ENCODE data around the gene BZW2.
"Not testable (repeated sequence)": the region's sequence is repeated elsewhere in the genome, so short reads cannot be mapped to it uniquely, and the experiment has no call there.

Gene BZW2

GRCh38 chr7:16646472-16647072 is 591 bp downstream of the BZW2 start:
- no peak for DNase-seq

- peak in 1 of 5 experiments; percentile 32 for DNase-seq
Observed at GRCh38 chr7:16647435-16647960, 1.5 kb downstream of the BZW2 start.

- DNase-seq = no peak
Observed at GRCh38 chr7:16648551-16648950, 2.6 kb downstream of the BZW2 start.

- DNase-seq = no peak
Observed at GRCh38 chr7:16649196-16649595, 3.2 kb downstream of the BZW2 start.

- no peak for DNase-seq
Observed at GRCh38 chr7:16650266-16650665, 4.3 kb downstream of the BZW2 start.

GRCh38 chr7:16651396-16652239 is 5.6 kb downstream of the BZW2 start:
- DNase-seq = no peak

GRCh38 chr7:16652240-16652583 is 6.2 kb downstream of the BZW2 start:
- DNase-seq = no peak

GRCh38 chr7:16652888-16653287 is 6.9 kb downstream of the BZW2 start:
- DNase-seq = no peak

GRCh38 chr7:16655394-16655793 is 9.4 kb downstream of the BZW2 start:
- DNase-seq = no peak

GRCh38 chr7:16656141-16656540 is 10.2 kb downstream of the BZW2 start:
- no peak for DNase-seq

- no peak for DNase-seq
Observed at GRCh38 chr7:16657656-16658279, 11.8 kb downstream of the BZW2 start.

GRCh38 chr7:16659854-16660497 is 14.0 kb downstream of the BZW2 start:
- not testable (repeated sequence) for DNase-seq

- peak in 1 of 5 experiments; percentile 12 for DNase-seq
Observed at GRCh38 chr7:16660702-16661464, 14.9 kb downstream of the BZW2 start.

- DNase-seq = no peak
Observed at GRCh38 chr7:16661924-16662323, 15.9 kb downstream of the BZW2 start.

- no peak for DNase-seq
Observed at GRCh38 chr7:16667355-16667754, 21.4 kb downstream of the BZW2 start.

GRCh38 chr7:16668049-16668858 is 22.3 kb downstream of the BZW2 start:
- DNase-seq = peak in 1 of 5 experiments; percentile 48

- no peak for DNase-seq
Observed at GRCh38 chr7:16668978-16669377, 23.0 kb downstream of the BZW2 start.

GRCh38 chr7:16669581-16669980 is 23.6 kb downstream of the BZW2 start:
- DNase-seq = no peak

- no peak for DNase-seq
Observed at GRCh38 chr7:16670021-16670420, 24.0 kb downstream of the BZW2 start.

- DNase-seq = no peak
Observed at GRCh38 chr7:16670731-16671344, 24.9 kb downstream of the BZW2 start.

GRCh38 chr7:16671811-16672210 is 25.8 kb downstream of the BZW2 start:
- DNase-seq = no peak

Data from T-helper 2 cell (primary cell).